HG02852 (cell line): Measurements from ENCODE around the gene CLCN7.

Experiments
- ATAC-seq: cut with Tn5 transposase; IDR thresholded peaks from one replicate; pipeline ENCODE4 v1.9.1; 2021; ENCODE audit warnings: mild to moderate bottlenecking, moderate library complexity; ENCODE audit not compliant: unreplicated experiment

CLCN7 gene

GRCh38 chr16:1474796-1475551 lies at the start of gene CLCN7:
TSS of gene CLCN7 (minus strand) at chr16:1475028. CDS start at chr16:1474974, 54 bp downstream.
- peak; percentile 85 for ATAC-seq

GRCh38 chr16:1524366-1524765 lies 49.5 kb upstream of the CLCN7 start:
- ATAC-seq = no peak

GRCh38 chr16:1523581-1524245 lies 48.9 kb upstream of the CLCN7 start:
- ATAC-seq = no peak

- no peak for ATAC-seq
Observed at GRCh38 chr16:1520461-1520860, 45.6 kb upstream of the CLCN7 start.

- no peak for ATAC-seq
Observed at GRCh38 chr16:1519831-1520230, 45.0 kb upstream of the CLCN7 start.

- no peak for ATAC-seq
Observed at GRCh38 chr16:1518626-1519135, 43.9 kb upstream of the CLCN7 start.

GRCh38 chr16:1514507-1514906 lies 39.7 kb upstream of the CLCN7 start:
- ATAC-seq = no peak

DNA sequence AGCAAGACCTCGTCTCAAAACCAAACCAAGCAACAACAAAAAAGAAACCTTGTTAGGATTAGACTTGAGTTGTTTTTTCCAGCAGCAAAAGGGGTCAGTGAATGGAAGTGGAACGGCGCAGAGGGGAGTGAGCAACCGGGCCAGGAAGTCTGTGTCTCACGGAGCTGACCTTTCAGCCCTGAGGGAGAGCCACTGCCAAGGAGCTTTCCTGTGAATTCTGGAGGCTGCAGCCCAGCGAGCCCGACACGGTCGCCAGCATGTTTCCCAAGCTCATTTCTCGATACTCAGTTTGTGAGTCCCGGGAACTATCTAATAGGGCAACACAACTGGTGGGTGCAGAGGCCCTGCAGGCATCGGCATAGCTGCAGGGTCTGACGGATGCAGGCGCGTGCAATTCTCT lies 37.9 kb upstream of the CLCN7 start:
- ATAC-seq = no peak

- ATAC-seq = no peak
Observed at GRCh38 chr16:1511662-1512569, 37.1 kb upstream of the CLCN7 start.

DNA sequence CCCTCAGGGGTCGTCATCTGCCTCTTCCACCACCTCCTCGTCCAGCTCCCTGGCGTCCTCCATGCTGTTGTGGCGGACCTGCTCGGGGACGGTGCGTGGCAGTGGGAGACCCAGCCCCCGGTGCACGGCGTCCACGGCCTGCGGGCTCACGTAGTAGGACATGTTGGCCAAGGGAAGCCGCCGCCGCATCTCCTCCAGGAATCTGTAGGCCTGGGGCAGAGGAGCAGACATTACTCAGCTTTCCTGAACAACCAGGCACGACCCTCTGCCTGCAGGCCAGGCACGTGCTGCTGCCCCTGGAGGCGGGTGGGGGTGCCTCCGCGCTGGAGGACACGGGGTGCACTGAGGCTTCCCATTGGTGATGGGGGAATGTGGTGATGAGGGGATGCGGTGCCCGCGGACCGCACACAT lies 36.1 kb upstream of the CLCN7 start:
- no peak for ATAC-seq

DNA sequence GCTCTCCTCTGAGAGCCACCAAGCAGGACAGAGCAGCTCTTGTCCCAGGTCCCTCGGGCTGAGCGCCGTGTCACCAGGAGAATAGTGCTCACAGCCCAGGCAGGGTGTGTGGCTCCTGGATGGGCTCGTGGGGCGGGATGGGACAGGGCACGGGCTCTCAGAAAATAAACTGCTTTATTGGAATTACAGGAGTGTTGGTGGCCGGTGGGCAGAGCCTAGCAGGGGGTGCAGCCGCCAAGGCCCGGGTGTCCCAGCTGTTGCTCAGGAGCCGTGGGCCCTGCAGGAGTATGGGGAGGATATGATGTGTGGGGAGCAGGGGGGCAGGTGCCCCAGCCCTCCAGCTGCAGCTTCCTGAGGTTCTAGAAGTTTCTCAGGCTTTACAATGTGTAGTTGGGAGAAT lies 35.4 kb upstream of the CLCN7 start:
- ATAC-seq = no peak

DNA sequence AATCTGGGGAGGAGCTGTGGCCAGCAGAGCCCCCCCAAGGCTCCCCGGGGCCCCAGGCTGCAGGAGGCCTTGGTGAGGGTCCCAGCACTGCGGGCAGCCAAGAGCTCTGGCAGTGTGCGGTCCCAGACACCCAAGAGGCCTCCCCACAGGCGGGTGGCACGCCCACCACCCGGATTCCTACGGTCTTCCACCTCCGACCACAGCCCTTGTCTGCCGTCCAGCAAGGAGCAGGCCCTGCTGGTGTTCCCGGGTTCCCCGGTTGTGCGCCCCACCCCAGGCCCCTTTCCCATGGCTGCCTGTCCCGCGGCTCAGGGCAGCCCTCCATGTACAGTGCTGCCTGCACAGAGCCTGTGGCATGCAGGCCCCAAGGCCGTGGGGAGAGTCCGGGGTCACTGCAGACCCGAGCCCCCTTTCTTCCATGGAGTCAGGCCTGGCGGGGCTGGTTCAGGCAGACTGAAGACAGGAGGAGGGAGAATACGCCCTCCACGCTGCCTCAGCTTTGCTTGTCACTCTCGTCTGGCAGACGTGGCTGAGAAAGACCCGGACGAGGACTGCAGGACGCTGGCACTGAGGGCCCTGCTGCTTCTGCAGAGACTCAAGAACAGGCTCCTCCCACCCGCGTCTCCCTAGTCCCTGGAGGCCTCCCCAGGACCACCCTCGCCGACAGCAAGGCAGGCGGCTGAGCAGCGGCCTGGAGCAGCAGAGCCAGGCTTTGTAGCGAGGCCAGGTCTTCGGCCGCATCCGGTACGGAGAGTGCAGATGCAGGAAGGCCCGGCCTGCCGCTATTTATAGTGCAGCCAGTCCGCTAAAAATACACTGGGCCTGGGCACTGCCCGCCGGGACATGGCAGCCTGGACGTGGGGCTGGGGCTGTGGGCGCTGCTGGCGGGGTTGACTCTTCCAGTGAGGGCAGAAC lies 34.7 kb upstream of the CLCN7 start:
- no peak for ATAC-seq

DNA sequence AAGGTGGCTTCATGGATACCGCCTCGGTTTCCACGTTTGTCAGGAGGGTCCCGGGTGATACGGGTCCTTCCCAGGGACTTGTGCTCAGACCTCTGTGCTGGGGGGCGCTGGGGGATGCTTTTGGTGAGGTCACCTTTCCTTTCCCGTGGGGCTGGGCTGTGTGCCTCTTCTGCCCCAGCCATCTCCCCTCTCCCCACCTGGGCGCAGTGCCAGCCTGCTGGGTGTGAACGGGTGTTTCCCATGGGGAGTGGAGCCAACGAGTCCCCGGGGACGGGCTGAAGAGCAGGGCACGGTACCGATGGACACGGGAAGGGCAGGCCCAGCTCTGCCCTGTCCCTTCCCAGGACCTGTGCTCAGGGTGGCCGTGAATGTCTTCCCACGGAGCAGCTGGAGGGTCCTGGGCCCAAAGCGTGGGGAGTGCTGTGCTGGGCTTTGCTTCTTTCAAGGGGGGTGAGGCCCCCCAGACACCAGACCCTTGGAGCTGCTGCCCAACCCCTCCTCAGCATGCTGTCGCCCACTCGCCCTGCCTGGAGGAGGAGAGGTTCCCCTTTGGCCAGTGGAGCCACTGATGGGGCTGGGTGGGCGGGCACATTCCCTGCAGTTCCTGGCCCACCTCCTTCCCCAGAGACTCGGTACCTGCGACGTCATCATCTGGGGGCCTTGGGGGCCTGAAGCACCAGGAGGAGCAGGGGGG lies 33.8 kb upstream of the CLCN7 start:
- no peak for ATAC-seq

DNA sequence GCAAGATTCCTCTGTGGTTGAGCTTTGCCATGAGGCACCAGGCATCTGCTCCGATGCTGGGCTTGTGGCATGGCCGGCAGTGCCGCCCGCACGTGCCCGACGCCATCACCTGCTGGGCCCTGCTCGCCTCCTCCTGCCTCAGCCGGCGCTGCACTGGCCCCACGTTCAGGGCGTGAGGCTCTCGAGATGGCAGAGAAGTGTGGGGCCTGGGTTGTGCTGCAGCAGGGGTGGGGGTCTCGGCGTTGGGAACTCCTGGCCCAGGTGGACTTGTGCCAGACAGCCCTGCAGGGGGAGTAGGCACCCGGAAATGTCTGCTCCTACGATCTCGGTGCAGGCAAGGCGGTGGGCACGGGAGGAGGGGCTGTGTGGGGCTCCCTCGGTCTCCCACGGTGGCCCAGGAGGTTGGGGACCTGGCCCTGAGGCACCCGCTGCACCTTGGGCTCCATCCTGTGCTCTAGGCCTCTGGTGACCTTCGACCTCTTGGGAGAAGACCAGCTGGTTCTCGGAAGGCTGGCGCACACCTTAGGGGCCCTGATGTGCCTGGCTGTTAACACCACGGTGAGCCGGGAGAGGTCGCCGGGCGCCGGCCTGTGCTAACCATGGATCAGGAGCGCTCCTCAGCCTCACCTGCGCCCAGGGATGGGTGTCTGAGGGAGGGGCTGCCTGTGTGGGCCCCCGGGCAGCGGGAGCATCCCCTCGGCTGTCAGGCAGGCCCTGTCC lies 31.8 kb upstream of the CLCN7 start:
- ATAC-seq = no peak

GRCh38 chr16:1505912-1506311 lies 31.1 kb upstream of the CLCN7 start:
- ATAC-seq = no peak

DNA sequence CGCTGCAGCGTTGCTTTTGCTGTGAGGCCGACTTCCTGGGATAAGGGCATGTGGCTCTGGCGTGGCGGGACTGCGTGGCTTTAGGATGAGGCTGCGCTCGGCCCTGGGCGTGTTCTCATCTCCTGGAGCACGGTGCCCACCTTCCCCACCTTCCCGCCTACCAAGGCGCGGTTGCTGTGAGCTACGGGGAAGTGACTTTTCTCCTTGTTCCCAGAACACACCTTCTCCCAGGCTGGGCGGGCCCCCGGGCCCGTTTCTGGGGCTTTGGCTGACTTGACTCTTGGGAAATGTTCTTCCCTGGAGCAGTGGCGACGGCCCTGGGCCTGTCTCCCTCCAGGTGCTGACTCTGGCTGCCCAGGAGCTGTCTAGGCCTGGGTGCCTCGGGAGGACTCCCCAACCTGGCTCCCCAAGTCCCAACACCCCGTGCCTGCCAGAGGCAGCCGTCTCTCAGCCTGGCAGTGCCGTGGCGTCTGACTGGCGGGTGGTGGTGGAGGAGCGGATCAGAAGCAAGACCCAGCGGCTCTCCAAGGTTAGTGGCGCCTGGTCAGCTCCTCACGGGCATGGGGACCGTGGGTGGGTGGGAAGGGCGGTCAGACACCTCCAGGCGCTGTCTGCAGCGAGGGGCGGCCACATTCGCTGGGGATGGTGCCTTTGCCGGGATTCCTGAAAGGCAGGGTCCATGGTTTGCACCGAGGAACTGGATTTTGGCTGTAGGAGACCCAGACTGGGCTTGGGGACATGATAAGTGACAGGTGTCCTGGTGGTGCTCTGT lies 30.4 kb upstream of the CLCN7 start:
- ATAC-seq = no peak

GRCh38 chr16:1503110-1503955 lies 28.5 kb upstream of the CLCN7 start:
- no peak for ATAC-seq
